CD4-positive, alpha-beta T cell treated with Interleukin-15 for 1 hour (primary cell): ENCODE data around the gene CROCC.

Experiments
- DNase-seq: peaks from one replicate; pipeline ENCODE4 v3.0.0-alpha.2; 2020

Gene CROCC

GRCh38 chr1:16988210-16988609 lies 66.5 kb downstream of the CROCC start:
- no peak for DNase-seq

- DNase-seq = no peak
Measured at GRCh38 chr1:16989676-16990391, 68.1 kb downstream of the CROCC start.

GRCh38 chr1:16991571-16991970 lies 69.8 kb downstream of the CROCC start:
- DNase-seq = no peak

- no peak for DNase-seq
Measured at GRCh38 chr1:16992102-16992501, 70.4 kb downstream of the CROCC start.

- no peak for DNase-seq
Measured at GRCh38 chr1:16992675-16993074, 70.9 kb downstream of the CROCC start.

- no peak for DNase-seq
Measured at GRCh38 chr1:16993521-16994038, 71.8 kb downstream of the CROCC start.

DNA sequence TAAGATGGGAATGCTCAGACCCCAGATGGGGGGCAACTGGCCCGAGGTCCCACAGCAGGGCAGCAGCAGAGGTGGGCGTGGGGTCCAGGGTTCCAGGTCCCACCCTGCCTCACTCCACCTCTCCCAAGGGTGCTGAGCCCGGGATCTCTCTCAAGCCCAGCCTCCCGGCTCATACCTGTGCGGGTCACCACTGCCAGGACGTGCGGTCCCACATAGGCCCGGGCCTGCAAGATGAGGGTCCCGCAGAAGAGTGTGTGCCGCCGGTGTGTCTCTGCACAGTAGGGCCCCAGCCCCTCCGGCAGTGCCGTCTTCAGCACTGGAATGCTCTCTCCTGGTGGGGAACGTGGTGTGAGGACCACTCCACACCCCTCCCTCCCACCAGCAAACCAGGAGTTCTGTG lies 75.1 kb downstream of the CROCC start:
- no peak for DNase-seq

DNA sequence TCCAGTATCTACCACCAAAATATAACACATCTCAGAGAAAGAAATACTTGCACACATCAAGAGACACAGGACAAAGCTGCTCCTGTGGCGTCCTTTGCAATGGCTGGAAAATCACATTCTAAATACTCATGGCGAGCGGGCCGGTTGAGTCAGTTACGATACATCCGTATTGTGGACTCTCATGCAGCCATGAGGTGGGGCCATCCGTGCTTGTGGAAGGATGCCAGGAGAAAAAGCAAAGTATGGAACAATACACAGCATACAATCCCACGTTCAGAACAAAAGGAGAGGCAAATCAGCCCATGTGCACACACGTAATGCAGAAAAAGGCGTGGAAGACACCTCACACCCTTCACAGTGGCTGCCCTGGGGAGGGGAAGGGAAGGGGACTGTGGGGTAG lies 76.9 kb downstream of the CROCC start:
- DNase-seq = no peak

DNA sequence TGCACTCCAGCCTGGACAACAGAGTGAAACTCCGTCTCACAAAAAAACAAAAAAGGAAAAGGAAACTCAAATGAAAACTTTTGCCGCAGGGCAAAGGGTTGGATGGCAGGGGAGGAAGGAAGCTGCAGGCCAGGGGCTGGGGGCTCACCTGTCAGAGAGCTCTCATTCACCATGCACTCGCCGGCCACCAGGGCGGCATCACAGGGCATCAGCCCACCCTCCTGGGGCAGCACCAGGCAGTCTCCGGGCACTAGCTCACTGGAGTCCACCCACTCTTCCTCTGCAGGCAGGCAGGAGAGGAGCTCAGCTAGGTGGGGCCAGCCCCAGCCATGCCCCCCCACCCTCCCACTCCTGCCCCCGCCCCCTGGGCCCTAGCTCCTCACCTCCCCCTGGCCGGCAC lies 78.1 kb downstream of the CROCC start:
- no peak for DNase-seq

DNA sequence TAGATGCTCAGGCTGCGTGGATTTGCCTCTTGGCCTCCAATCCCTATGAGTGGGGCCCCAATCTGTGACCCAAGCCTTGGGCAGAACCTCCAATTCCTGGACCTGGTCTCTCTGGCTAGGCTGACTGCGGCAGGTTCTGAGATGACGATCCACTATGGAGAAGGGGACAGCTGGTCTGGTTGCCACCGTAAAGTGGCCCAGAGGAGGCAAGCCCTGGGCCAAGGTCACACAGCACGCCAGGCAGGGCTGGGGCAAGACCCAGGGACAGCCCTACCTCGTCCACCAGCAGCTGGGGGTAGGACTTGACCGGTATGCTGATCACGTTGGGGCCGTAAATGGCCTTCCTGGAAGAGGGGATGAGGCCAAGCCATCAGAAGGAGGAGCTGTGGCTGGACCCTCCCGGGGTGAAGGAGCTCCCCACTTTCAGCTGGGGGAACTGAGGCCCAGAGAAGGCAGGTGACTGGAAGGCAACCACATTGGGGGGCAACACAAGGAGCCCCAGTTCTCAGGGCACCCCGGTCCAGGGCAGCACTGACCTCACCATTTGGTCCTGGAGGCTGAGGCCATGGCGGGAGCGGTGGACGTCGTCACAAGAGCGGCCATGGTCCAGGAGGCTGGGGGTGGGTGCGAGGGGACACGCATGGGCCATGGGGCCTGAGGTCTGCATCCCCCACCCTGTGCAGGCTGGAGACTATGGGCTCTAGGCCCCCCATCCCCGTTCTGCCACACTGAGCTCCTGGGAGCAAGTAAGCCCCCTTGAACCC lies 80.2 kb downstream of the CROCC start:
- DNase-seq = no peak

GRCh38 chr1:17002524-17002902 lies 80.8 kb downstream of the CROCC start:
- DNase-seq = no peak

GRCh38 chr1:17004466-17005364 lies 83.0 kb downstream of the CROCC start:
- DNase-seq = no peak

GRCh38 chr1:17005365-17005740 lies 83.6 kb downstream of the CROCC start:
- DNase-seq = no peak

GRCh38 chr1:17007121-17007520 lies 85.4 kb downstream of the CROCC start:
- no peak for DNase-seq

GRCh38 chr1:17008208-17008855 lies 86.6 kb downstream of the CROCC start:
- DNase-seq = no peak

DNA sequence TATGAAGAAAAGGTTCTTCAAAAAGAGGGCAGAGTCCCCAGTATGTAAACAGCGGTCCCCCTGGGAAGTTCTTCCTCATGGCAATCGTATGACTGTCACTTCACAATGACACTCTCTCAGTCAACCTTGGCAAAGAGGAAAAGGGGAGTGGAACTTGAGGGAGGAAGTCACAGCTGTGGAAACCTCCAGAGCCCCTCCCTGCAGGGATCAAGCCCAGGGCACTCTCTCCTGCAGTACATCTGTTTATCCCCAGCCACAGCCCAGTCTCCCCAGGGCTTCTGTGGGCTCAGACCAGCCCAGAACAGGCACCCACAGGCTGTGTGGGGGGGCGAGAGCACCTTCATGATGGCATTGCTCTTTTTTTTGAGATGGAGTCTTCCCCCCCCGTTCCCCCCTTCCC lies 88.0 kb downstream of the CROCC start:
- DNase-seq = peak; percentile 27

DNA sequence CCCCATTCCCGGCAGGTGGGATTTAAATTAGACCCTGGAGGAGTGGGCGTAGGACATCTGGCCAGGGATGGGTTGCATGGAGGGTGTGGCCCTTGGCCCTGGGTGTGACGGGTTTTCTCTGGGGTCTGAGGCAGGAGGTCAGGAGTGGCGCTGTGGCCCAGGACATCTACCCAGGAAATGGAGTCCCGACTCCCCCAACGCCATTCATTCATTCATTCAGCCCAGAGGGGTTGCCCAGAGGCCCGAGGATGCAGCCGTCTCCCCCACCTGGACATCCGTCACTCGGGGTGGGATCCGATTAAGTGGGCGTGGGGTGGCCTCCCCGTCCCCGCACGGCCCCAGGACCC lies 89.3 kb downstream of the CROCC start:
- no peak for DNase-seq

- peak; percentile 83 for DNase-seq
Measured at GRCh38 chr1:17011439-17012307, 89.9 kb downstream of the CROCC start, which contains the start of gene ATP13A2. TSS of gene ATP13A2 (minus strand) at chr1:17011928. CDS start at chr1:17011738, 190 bp downstream.

- no peak for DNase-seq
Measured at GRCh38 chr1:17012775-17013490, 91.2 kb downstream of the CROCC start.

- peak; percentile 35 for DNase-seq
Measured at GRCh38 chr1:17013491-17014320, 92.0 kb downstream of the CROCC start.
